HG03378 (cell line): Measurements from ENCODE around the gene DMRT2.

Source experiments
- ATAC-seq: cut with Tn5 transposase; IDR thresholded peaks from one replicate; pipeline ENCODE4 v1.9.1; 2021; ENCODE audit warnings: mild to moderate bottlenecking, moderate library complexity; ENCODE audit not compliant: unreplicated experiment

Gene DMRT2

DNA sequence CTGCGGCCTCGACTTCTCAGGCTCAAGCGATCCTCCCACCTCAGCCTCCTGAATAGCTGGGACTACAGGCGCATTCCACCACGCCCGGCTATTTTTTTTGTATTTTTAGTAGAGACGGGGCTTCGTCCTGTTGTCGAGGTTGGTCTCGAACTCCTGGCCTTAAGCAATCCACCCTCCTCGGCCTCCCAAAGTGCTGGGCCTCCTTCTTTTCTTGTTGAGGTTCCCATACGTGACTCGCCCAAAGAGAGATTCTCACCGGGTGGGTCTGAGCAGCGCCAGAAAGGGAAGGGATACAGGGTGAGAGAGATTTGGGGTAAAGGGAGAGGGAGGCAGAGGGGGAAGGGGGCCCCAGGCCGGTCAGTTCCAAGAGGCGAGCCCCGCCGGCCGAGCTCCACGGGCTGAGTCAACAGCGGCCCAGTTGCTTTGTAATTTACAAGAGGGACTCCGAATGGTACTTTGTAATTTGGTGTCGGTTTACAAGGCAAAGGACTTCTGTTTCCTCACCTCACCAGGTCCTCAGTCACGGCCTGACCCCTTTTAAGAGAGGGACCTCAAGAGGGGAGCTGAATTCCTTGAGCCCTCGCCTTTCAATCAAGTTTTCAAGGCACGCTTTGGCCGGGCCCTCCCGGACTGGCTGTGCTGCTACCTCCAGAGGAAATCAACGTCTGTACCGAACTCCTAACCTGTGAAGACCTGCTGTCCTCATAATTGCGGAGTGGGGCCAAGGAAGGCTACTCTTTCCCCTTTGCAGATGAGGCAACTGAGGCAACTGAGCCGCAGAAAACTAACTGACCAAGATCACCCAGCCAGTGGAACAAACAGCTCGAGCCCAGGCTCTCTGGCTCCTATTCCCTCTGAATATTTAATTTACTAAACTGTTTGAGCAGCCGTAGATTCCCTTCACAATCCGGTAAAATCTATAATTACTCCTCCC, 3.3 kb upstream of the DMRT2 start:
- no peak for ATAC-seq

DNA sequence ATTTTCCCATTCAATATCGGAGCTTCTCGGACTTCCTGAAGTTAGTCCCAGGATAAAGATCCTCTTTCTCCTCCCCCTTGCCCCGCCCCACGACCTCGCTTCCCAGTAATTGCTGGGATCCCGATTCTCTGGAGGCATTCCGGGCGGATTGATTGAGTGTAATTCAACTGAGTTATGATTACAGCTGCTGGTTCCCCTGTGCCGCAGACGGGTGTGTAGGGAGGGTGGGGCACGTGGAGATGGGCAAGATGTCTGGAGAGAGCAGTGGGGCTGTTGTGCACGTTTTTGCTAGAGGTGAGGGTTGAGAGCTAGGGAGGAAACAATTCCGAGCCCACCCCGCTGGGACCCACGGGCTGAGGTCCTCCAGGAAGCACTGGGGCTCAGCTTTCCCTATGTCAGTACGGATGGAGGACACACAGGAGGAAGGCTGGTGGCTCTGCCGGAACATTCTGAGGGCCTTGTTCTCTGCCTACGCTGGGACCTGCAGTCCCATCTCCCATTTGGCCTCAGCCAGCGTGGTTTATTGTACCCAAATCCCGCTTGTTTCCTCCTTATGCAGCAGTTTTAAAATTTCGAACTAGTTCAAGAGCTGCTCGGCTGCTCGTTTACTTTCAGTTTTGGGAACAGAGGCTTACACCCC, 2.4 kb upstream of the DMRT2 start:
- no peak for ATAC-seq

GRCh38 chr9:1048231-1048619, 1.9 kb upstream of the DMRT2 start:
- ATAC-seq, result no peak

GRCh38 chr9:1048811-1049210, 1.3 kb upstream of the DMRT2 start:
- no peak for ATAC-seq

DNA sequence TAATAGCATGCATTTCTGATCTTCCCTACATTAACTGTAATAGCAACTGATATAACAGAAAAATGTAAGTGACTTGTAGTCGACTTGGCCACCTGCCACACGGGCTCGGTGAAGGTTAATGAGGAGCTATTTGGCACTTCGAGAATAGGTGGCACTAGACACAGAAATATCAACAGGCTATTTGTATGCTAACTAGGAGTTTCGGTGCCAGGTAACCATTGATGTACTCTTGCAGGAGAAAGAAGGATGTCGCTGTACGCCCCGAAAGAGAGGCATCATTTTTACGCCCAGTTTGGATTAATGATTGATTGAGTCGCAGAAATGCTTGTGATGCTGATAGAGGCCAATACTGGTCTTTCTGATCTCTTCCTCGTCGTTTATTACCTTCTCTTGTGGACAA, 516 bp upstream of the DMRT2 start:
- ATAC-seq, result no peak

DNA sequence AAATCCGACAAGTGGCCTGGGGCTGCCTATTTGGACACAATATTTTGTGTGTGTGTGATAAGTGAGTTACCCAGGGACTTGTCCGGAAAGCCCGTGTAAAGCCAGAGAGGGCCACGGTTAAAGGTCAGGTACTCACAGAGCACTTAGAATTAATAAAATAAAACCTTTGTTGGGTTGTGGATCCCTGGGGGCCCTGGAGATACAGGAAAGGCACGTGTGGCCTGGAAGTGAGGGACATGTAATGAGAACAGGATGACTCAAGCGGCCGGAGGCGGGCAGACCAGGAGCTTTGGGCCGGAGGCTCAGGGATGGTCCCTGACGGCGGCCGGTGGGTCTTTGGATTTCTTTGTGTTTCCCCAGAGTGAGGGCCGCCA, 1.0 kb downstream of the DMRT2 start:
- no peak for ATAC-seq

GRCh38 chr9:1051584-1052275, 1.6 kb downstream of the DMRT2 start:
- ATAC-seq, result no peak

- no peak for ATAC-seq
Observed at GRCh38 chr9:1052365-1053281, 2.5 kb downstream of the DMRT2 start.

GRCh38 chr9:1053282-1053621, 3.1 kb downstream of the DMRT2 start:
- no peak for ATAC-seq

DNA sequence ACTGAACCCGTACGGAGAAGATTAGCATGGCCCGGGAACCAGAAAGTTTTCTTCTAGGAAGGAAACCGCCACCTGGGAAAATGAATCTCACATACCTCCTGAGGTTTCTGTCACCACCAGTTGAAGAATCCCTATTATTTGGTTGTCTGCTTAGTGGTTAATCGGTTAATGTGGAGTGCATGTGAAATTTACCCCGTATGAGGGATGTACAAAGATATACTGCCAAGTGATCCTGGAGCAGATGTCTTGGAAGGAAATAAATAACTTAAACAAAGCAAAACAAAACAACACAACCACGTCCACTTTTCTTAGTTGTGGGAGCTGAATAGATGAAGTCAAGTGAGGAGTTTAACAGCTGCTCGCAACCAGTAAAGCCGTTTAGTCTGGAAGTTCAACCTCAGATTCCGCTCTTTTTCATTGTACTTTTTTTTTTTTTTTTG, 3.8 kb downstream of the DMRT2 start:
- ATAC-seq, result no peak

GRCh38 chr9:1055166-1055565, 5.0 kb downstream of the DMRT2 start:
- no peak for ATAC-seq

GRCh38 chr9:1057910-1058309, 7.8 kb downstream of the DMRT2 start:
- no peak for ATAC-seq

GRCh38 chr9:1058826-1059487, 8.8 kb downstream of the DMRT2 start:
- no peak for ATAC-seq

- no peak for ATAC-seq
Observed at GRCh38 chr9:1065130-1065529, 15.0 kb downstream of the DMRT2 start.

- no peak for ATAC-seq
Observed at GRCh38 chr9:1070692-1071091, 20.5 kb downstream of the DMRT2 start.

GRCh38 chr9:1071730-1072129, 21.6 kb downstream of the DMRT2 start:
- no peak for ATAC-seq

DNA sequence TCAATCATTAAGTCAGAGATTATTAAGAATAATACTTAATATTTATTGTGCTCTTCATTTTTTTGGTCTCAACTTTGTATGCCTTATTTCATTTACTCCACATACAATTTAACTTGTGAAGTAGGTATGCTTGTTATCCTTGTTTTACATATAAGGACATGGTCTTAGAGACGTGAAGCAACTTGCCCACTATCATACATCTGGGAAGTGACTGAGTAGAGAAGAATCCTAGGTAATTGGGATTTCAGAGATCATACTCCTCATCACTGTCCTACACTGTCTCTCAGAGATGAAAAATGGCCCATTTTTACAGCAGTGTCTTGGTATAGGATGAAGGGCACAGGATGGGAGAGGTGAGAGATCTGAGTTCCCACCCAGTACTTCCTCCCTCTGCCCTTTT, 23.3 kb downstream of the DMRT2 start:
- no peak for ATAC-seq

DNA sequence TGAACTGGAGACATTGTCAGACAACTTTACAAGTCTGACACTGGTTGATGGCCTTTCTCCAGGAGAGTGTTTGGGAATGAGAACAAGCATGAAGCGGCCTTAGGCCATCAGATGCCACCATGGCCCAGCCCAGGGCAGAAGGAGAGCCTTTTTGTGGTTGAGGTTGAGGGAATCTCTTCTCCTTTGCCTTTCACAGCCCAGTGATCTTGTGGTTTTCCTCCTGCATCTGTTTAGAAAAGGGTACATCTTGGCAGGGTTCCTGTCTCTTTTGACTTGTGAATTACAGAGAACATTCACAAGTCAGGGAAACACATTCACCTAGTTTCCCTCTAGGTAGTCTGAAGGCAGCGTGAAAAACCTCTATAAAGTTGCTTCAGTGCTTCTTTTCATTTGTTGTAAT, 27.5 kb downstream of the DMRT2 start:
- no peak for ATAC-seq

DNA sequence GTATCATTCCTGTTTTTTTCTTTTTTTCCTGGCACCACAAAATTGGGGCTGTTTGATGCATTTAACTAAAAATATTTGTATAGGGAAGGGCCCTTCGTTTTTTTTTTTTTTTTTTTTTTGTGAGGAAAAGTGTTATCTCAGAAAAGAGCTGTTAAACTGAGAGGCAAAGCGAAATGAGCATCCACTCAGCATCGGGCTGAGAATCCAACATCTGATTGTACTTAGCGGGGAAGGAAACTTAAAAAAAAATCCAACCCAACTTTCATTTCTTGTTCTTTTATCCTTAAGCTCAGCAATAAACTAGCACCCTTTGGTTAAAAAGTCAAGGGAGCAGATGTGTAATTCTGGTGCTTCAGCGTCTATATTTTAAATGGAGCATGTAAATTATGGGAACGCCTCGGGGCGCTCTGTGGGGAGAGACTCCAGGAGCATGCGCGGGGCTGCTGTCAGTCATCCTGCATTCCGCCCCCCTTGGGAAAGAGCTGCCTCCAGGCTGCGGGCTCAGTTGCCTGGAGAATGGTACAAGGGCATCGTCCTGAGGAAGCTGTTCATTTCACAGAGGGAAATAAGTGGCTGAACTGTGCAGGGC, 33.3 kb downstream of the DMRT2 start:
- no peak for ATAC-seq

- ATAC-seq, result no peak
Observed at GRCh38 chr9:1085086-1085485, 34.9 kb downstream of the DMRT2 start.
